GM18507 (cell line): ENCODE results near the gene NOTCH4.
"Not testable (repeated sequence)": the region's sequence is repeated elsewhere in the genome, so short reads cannot be mapped to it uniquely, and the experiment has no call there.

Source experiments
- DNase-seq: peaks from one replicate; pipeline ENCODE4 v3.0.0; 2011; ENCODE audit warnings: low read depth; ENCODE audit not compliant: insufficient read length; ENCODE audit errors: extremely low spot score
- FAIRE-seq: peaks from 2 replicates; lab custom pipeline; 2011; peaks lifted over from hg19 to GRCh38; lab: Jason Lieb, UNC

The NOTCH4 gene

GRCh38 chr6:32223258-32224235, at the start of gene NOTCH4:
Gene NOTCH4, minus strand, starts transcription at chr6:32224067. Its CDS starts 139 bp downstream, at chr6:32223928.
- no peak for DNase-seq
- FAIRE-seq, result no peak

- DNase-seq (no peak), FAIRE-seq (peak; percentile 99)
Observed at GRCh38 chr6:32271429-32271828, 47.6 kb upstream of the NOTCH4 start.

DNA sequence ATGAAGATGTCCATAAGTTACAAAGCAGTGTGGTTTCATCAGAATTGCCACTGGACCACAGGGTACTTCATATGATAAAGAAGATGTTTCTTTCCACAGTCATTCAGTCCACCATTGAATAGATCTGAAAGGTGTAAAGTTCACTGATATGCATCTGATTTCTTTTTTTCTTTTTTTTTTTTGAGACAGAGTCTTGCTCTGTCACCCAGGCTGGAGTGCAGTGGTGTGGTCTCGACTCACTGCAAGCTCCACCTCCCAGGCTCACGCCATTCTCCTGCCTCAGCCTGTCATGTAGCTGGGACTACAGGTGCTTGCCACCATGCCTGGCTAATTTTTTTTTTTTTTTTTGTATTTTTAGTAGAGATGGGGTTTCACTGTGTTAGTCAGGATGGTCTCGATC, 44.6 kb upstream of the NOTCH4 start:
- not testable (repeated sequence) for DNase-seq
- peak; percentile 60 for FAIRE-seq

DNA sequence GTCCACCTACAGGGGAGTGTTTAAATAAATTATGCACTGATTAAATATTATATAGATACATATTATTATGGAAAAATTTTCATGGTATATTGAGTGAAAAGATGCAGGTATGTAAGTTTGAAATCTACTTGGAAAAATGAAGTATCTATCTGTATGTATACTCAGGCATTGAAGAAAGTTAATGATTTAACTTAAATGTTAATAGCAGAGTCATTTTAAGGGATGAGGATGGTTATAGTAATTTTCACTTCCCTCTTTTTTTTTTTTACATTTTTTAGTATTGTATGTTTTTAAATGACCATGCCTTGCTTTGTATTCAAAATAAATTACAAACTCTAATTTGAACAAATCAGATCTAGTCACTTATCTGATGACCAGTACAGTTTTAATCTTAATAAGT, 43.2 kb upstream of the NOTCH4 start:
- no peak for FAIRE-seq

DNA sequence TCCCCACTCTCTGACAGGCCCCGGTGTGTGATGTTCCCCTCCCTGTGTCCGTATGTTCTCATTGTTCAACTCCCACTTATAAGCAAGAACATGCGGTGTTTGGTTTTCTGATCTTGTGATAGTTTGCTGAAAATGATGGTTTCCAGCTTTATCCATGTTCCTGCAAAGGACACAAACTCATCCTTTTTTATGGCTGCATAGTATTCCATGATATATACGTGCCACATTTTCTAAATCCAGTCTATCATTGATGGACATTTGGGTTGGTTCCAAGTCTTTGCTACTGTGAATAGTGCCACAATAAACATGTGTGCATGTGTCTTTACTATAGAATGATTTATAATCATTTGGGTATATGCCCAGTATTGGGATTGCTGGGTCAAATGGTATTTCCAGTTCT, 33.4 kb upstream of the NOTCH4 start:
- FAIRE-seq, DNase-seq: not testable (repeated sequence)

More for the DNA sequence above, 43.2 kb upstream of the NOTCH4 start:
- no peak for DNase-seq

GRCh38 chr6:32255199-32256153, 31.6 kb upstream of the NOTCH4 start:
- peak; percentile 81 for FAIRE-seq

GRCh38 chr6:32254761-32255198, 30.9 kb upstream of the NOTCH4 start:
- DNase-seq (no peak), FAIRE-seq (no peak)

More at GRCh38 chr6:32255199-32256153, 31.6 kb upstream of the NOTCH4 start:
- DNase-seq, result peak; percentile 35

DNA sequence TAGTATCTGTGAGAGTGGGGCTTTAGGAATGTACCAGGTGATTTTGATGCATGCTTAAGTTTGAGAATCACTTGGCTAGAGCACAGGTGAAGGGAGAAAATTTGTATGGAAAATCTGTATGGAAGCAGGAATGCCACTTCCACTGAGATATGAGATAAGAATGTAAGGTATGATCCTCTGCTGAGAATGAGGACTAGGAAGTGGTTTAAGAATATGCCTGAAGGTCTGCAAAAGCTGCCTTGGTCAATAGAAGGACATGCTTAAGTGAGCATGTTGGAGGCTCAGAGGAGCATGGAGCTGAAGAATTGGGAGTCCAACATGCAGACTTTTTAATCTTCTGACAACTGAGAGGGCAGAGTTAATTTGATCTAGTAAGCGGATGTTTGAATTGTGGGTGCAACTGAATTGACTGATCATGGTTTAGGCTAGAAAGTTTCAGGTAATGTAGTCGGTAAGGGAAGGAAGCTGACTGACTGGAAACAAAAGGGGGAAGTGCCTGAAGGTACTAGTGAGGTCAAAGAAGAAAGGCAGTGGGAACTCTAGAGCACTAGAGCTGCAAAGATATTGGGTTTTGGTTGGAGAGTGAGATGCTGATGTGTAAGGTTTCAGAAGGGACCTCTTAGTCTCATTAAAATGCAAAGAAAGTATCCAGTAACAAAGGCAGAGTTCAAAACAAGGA, 28.6 kb upstream of the NOTCH4 start:
- DNase-seq (no peak), FAIRE-seq (peak; percentile 87)

- DNase-seq, result no peak
- no peak for FAIRE-seq
Observed at GRCh38 chr6:32249262-32249661, 25.4 kb upstream of the NOTCH4 start.

DNA sequence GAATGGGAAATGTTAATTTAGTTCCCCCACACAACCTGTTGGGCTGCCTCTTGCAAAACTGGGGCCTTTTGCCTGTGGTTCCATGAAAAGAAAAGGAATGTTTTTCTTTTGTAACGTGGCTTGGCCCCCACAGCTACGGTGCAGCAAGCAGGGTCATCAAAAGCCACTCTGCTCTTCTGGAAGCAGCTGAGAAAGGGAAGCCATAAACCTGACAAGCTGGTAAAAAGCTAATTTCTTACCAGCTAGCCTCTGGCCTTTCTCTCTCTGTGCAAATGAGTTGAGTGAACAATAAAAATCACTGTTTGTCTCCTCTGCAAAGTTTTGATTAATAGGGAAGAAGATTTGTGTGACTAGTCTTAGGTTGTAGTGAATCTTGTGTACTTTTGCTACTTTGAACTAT, 23.5 kb upstream of the NOTCH4 start:
- FAIRE-seq, result no peak
- DNase-seq, result no peak

DNA sequence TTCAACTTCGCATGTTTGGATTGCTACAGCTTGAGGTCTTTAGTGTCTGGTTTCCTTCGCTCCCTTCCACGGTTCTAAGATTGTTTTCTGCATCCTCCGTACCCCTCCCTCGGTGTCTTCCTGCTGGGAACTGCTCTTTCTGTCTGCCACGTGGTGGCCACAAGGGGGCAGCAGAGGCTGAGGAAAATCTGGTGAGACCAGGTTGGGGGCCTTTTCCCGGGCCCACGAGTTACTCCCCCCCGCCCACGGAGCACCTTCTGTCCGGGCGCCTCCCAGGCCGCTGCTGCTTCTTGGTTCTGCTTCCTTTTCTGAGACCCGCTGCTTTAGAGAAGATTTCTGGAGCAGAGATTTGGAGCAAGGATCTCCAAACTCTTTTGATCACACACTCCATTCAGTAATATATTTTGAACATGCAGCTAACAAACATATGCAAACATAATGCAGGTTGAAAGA, 21.1 kb upstream of the NOTCH4 start:
- DNase-seq (peak; percentile 75), FAIRE-seq (peak; percentile 85)

GRCh38 chr6:32244270-32244669, 20.4 kb upstream of the NOTCH4 start:
- no peak for DNase-seq
- no peak for FAIRE-seq

- FAIRE-seq, DNase-seq: not testable (repeated sequence)
Observed at GRCh38 chr6:32242318-32242813, 18.5 kb upstream of the NOTCH4 start.

GRCh38 chr6:32240686-32241085, 16.8 kb upstream of the NOTCH4 start:
- no peak for DNase-seq

GRCh38 chr6:32239462-32239861, 15.6 kb upstream of the NOTCH4 start:
- FAIRE-seq (no peak), DNase-seq (no peak)

More at GRCh38 chr6:32240686-32241085, 16.8 kb upstream of the NOTCH4 start:
- no peak for FAIRE-seq

DNA sequence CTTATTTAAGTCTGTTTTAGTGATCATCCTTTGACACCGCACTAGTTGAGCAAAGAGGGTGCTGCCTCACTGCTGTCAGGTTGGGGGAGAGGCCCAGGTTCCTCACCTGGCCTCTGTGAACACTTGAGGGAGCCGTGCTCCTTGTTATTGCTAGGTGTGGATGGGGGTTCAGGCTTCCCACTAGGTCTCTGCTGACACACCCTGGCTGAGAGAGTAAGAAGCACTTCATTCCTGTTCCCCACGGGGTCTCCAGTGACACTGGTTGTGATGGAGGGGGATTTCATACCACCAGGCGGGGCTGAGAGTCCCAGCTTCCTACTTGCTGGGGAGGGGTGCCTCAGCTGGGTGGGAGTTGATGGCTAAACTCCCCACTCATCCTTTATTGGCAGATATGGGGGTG, 11.1 kb upstream of the NOTCH4 start:
- FAIRE-seq (no peak), DNase-seq (no peak)

DNA sequence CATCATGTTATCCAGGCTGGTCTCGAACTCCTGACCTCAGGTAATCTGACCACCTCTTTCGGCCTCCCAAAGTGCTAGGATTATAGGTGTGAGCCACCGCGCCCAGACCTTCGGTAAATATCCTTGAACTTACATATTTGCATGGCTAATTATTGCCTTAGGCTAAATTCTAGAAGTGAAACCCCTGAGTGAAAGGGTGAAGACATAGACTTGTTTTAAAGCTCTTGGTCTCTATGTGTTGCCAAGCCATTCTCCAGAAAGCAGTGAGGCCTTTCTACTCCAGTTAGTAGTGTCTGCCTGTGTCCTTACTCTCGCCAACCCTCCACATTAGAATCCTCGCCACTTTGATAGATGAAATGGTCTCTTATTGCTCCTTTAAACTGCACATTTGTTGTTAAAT, 2.6 kb upstream of the NOTCH4 start:
- peak; percentile 66 for FAIRE-seq
- DNase-seq, result no peak

GRCh38 chr6:32224696-32225095, 829 bp upstream of the NOTCH4 start:
- peak; percentile 75 for FAIRE-seq

More at GRCh38 chr6:32224696-32225095, 829 bp upstream of the NOTCH4 start:
- DNase-seq, result no peak
